Activated T-cell treated with anti-CD3 and anti-CD28 coated beads, Interleukin-2, amount 50 U/mL, for 4 hours (primary cell): Measurements from ENCODE around the gene TET2. TPM values are rescaled to one million over a fixed set of nuclear protein-coding genes. Genes with fewer than 3 reads are reported as not detected.

Source experiments
- ATAC-seq, 2 donors: fragments of 200-7000 bp; cut with Tn5 transposase; one replicate each; pipeline ENCODE4 v1.10.0; 2021
- DNase-seq: peaks from one replicate; pipeline ENCODE4 v3.0.0-alpha.2; 2020
- H3K27me3 Mint-ChIP-seq: one replicate; pipeline ENCODE4 v1.8.0; 2021; ENCODE audit warnings: low read depth, mixed read lengths
- H3K36me3 Mint-ChIP-seq: one replicate; pipeline ENCODE4 v1.8.0; 2022; ENCODE audit warnings: mixed read lengths; ENCODE audit not compliant: insufficient read depth
- H3K4me1 Mint-ChIP-seq: one replicate; pipeline ENCODE4 v1.8.0; 2021; ENCODE audit warnings: low read depth, mixed read lengths
- H3K4me3 Mint-ChIP-seq: one replicate; pipeline ENCODE4 v1.8.0; 2021; ENCODE audit warnings: mild to moderate bottlenecking, moderate library complexity, mixed read lengths
- H3K9me3 Mint-ChIP-seq: one replicate; pipeline ENCODE4 v1.8.0; 2021; ENCODE audit warnings: mixed read lengths
- total RNA-seq, 3 donors: library from RNA; stranded (reverse); gene quantifications; one replicate each; pipeline ENCODE4 v1.2.1, GENCODE V29; 2021

Gene TET2
- total RNA-seq: 10 to 100 TPM; 30.0 to 38.3 (median 35.7) TPM

GRCh38 chr4:105146276-105147015 lies at the start of gene TET2:
Gene TET2, plus strand, starts transcription at chr4:105146876. Its CDS starts 87,067 bp downstream, at chr4:105233943.
- Mint-ChIP-seq H3K4me1 (peaks cover 49% of the 10 kb centered on the region), H3K4me3 (peak within 1 kb of the TSS; percentile 99), H3K27me3 (no peaks in the 10 kb centered on the region), H3K9me3 (no peaks in the 10 kb centered on the region), H3K36me3 (peaks cover 6% of the 10 kb centered on the region)
- ATAC-seq (peak; percentile 87 to 90), DNase-seq (peak; percentile 72)

- no peaks in the 10 kb centered on the region for H3K36me3 Mint-ChIP-seq
- H3K9me3 Mint-ChIP-seq: peaks cover 10% of the 10 kb centered on the region
- H3K4me1 Mint-ChIP-seq: no peaks in the 10 kb centered on the region
- H3K27me3 Mint-ChIP-seq: peaks cover 4% of the 10 kb centered on the region
- ATAC-seq (no peak), DNase-seq (no peak)
- H3K4me3 Mint-ChIP-seq: no peak overlapping the region
Measured at GRCh38 chr4:105102016-105102415, 44.7 kb upstream of the TET2 start.

- H3K9me3 Mint-ChIP-seq: no peaks in the 10 kb centered on the region
- H3K36me3 Mint-ChIP-seq: no peaks in the 10 kb centered on the region
- no peaks in the 10 kb centered on the region for H3K4me1 Mint-ChIP-seq
- no peak for DNase-seq
- H3K27me3 Mint-ChIP-seq: peaks cover 10% of the 10 kb centered on the region
- no peak for ATAC-seq
- no peak overlapping the region for H3K4me3 Mint-ChIP-seq
Measured at GRCh38 chr4:105106426-105106825, 40.2 kb upstream of the TET2 start.

GRCh38 chr4:105107095-105107856 lies 39.4 kb upstream of the TET2 start:
- DNase-seq: no peak
- H3K27me3 Mint-ChIP-seq: peaks cover 10% of the 10 kb centered on the region
- no peaks in the 10 kb centered on the region for H3K4me1 Mint-ChIP-seq
- H3K4me3 Mint-ChIP-seq: no peak overlapping the region
- no peak for ATAC-seq
- H3K9me3 Mint-ChIP-seq: no peaks in the 10 kb centered on the region
- no peaks in the 10 kb centered on the region for H3K36me3 Mint-ChIP-seq

- H3K9me3 Mint-ChIP-seq: no peaks in the 10 kb centered on the region
- no peaks in the 10 kb centered on the region for H3K4me1 Mint-ChIP-seq
- DNase-seq (no peak), ATAC-seq (no peak)
- peaks cover 16% of the 10 kb centered on the region for H3K27me3 Mint-ChIP-seq
- no peak overlapping the region for H3K4me3 Mint-ChIP-seq
- no peaks in the 10 kb centered on the region for H3K36me3 Mint-ChIP-seq
Measured at GRCh38 chr4:105108971-105109370, 37.7 kb upstream of the TET2 start.

GRCh38 chr4:105112274-105112673 lies 34.4 kb upstream of the TET2 start:
- ATAC-seq: no peak
- peaks cover 13% of the 10 kb centered on the region for H3K27me3 Mint-ChIP-seq

GRCh38 chr4:105113800-105114199 lies 32.9 kb upstream of the TET2 start:
- H3K4me1 Mint-ChIP-seq: no peaks in the 10 kb centered on the region
- no peaks in the 10 kb centered on the region for H3K9me3 Mint-ChIP-seq
- ATAC-seq (no peak), DNase-seq (no peak)
- no peak overlapping the region for H3K4me3 Mint-ChIP-seq
- H3K36me3 Mint-ChIP-seq: no peaks in the 10 kb centered on the region
- peaks cover 10% of the 10 kb centered on the region for H3K27me3 Mint-ChIP-seq

More at GRCh38 chr4:105112274-105112673, 34.4 kb upstream of the TET2 start:
- H3K36me3 Mint-ChIP-seq: no peaks in the 10 kb centered on the region
- no peak for DNase-seq
- H3K9me3 Mint-ChIP-seq: no peaks in the 10 kb centered on the region
- no peaks in the 10 kb centered on the region for H3K4me1 Mint-ChIP-seq
- H3K4me3 Mint-ChIP-seq: no peak overlapping the region

GRCh38 chr4:105116616-105117319 lies 29.9 kb upstream of the TET2 start:
- H3K9me3 Mint-ChIP-seq: no peaks in the 10 kb centered on the region
- H3K4me3 Mint-ChIP-seq: no peak overlapping the region
- H3K36me3 Mint-ChIP-seq: no peaks in the 10 kb centered on the region
- no peak for ATAC-seq
- peaks cover 11% of the 10 kb centered on the region for H3K27me3 Mint-ChIP-seq
- H3K4me1 Mint-ChIP-seq: no peaks in the 10 kb centered on the region
- DNase-seq: no peak

- no peaks in the 10 kb centered on the region for H3K36me3 Mint-ChIP-seq
- no peaks in the 10 kb centered on the region for H3K4me1 Mint-ChIP-seq
- no peaks in the 10 kb centered on the region for H3K9me3 Mint-ChIP-seq
- no peak for ATAC-seq
- DNase-seq: no peak
- H3K27me3 Mint-ChIP-seq: peaks cover 4% of the 10 kb centered on the region
- no peak overlapping the region for H3K4me3 Mint-ChIP-seq
Measured at GRCh38 chr4:105119356-105119755, 27.3 kb upstream of the TET2 start.

- Mint-ChIP-seq H3K4me3 (no peak overlapping the region), H3K27me3 (peaks cover 4% of the 10 kb centered on the region), H3K36me3 (no peaks in the 10 kb centered on the region), H3K4me1 (no peaks in the 10 kb centered on the region), H3K9me3 (no peaks in the 10 kb centered on the region)
- no peak for ATAC-seq
- DNase-seq: no peak
Measured at GRCh38 chr4:105120626-105121025, 26.1 kb upstream of the TET2 start.

- DNase-seq (no peak), ATAC-seq (no peak)
- H3K4me3 Mint-ChIP-seq: no peak overlapping the region
- H3K27me3 Mint-ChIP-seq: peaks cover 4% of the 10 kb centered on the region
- no peaks in the 10 kb centered on the region for H3K9me3 Mint-ChIP-seq
- H3K4me1 Mint-ChIP-seq: no peaks in the 10 kb centered on the region
- no peaks in the 10 kb centered on the region for H3K36me3 Mint-ChIP-seq
Measured at GRCh38 chr4:105122350-105122749, 24.3 kb upstream of the TET2 start.

- DNase-seq: no peak
- H3K4me3 Mint-ChIP-seq: no peak overlapping the region
- H3K36me3 Mint-ChIP-seq: no peaks in the 10 kb centered on the region
- no peaks in the 10 kb centered on the region for H3K4me1 Mint-ChIP-seq
- H3K9me3 Mint-ChIP-seq: no peaks in the 10 kb centered on the region
- peaks cover 3% of the 10 kb centered on the region for H3K27me3 Mint-ChIP-seq
- ATAC-seq: no peak
Measured at GRCh38 chr4:105126311-105127169, 20.1 kb upstream of the TET2 start.

GRCh38 chr4:105127170-105127445 lies 19.6 kb upstream of the TET2 start:
- no peak for ATAC-seq
- no peaks in the 10 kb centered on the region for H3K36me3 Mint-ChIP-seq
- H3K4me1 Mint-ChIP-seq: no peaks in the 10 kb centered on the region
- DNase-seq: no peak
- H3K9me3 Mint-ChIP-seq: no peaks in the 10 kb centered on the region
- H3K27me3 Mint-ChIP-seq: peaks cover 3% of the 10 kb centered on the region
- no peak overlapping the region for H3K4me3 Mint-ChIP-seq

GRCh38 chr4:105128208-105128607 lies 18.5 kb upstream of the TET2 start:
- H3K4me1 Mint-ChIP-seq: no peaks in the 10 kb centered on the region
- DNase-seq: no peak
- H3K9me3 Mint-ChIP-seq: no peaks in the 10 kb centered on the region
- peaks cover 3% of the 10 kb centered on the region for H3K27me3 Mint-ChIP-seq
- H3K36me3 Mint-ChIP-seq: no peaks in the 10 kb centered on the region
- ATAC-seq: no peak
- no peak overlapping the region for H3K4me3 Mint-ChIP-seq
